ENCODE results near the gene SPTBN1.

Gene SPTBN1

GRCh38 chr2:54471221-54471711 is 15.1 kb downstream of the SPTBN1 start:
- no peaks in the 10 kb centered on the region for H3K36me3 ChIP-seq (ENCODE audit: control insufficient read depth, insufficient read depth, low read length)
- peaks cover 15% of the 10 kb centered on the region for H3K4me1 ChIP-seq (ENCODE audit: control insufficient read depth, insufficient read depth, low read length)
- no peak overlapping the region for H3K4me3 ChIP-seq (ENCODE audit: low read depth, low read length)
- H3K9ac ChIP-seq (ENCODE audit: low read length), result no peak overlapping the region
- no peak overlapping the region for H3K27ac ChIP-seq (ENCODE audit: low read depth, low read length)
- H3K9me3 ChIP-seq (ENCODE audit: control insufficient read depth, insufficient read depth, low read depth, low read length), result no peaks in the 10 kb centered on the region
- H3K27me3 ChIP-seq (ENCODE audit: control insufficient read depth, insufficient read depth, low read length), result no peaks in the 10 kb centered on the region

DNA sequence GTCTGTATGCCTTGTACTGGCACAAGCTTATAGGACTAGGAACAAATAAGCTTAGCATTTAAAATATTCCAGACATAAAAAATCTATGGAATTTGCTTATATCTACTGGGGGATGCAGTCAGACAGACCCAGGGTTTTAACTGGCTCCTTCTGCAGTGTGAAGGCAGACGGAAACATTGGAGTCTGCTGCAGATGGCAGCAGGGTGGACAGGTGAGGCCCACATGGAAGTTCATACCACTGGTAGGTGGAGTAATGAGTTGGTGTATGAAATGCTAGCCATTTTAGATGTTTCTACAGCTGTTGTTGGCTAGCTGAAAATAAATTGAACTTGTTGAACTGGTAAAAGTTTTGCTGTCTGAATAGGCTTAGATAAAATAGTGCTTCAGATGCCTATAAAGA is 17.7 kb downstream of the SPTBN1 start:
- Histone ChIP-seq H3K4me3 (ENCODE audit: low read depth, low read length) (no peak overlapping the region), H3K36me3 (ENCODE audit: control insufficient read depth, insufficient read depth, low read length) (no peaks in the 10 kb centered on the region), H3K4me1 (ENCODE audit: control insufficient read depth, insufficient read depth, low read length) (peaks cover 15% of the 10 kb centered on the region), H3K9me3 (ENCODE audit: control insufficient read depth, insufficient read depth, low read depth, low read length) (no peaks in the 10 kb centered on the region), H3K9ac (ENCODE audit: low read length) (no peak overlapping the region), H3K27ac (ENCODE audit: low read depth, low read length) (no peak overlapping the region), H3K27me3 (ENCODE audit: control insufficient read depth, insufficient read depth, low read length) (no peaks in the 10 kb centered on the region)

- no peaks in the 10 kb centered on the region for H3K36me3 ChIP-seq (ENCODE audit: control insufficient read depth, insufficient read depth, low read length)
- no peak overlapping the region for H3K9ac ChIP-seq (ENCODE audit: low read length)
- H3K27ac ChIP-seq (ENCODE audit: low read depth, low read length), result no peak overlapping the region
- no peaks in the 10 kb centered on the region for H3K27me3 ChIP-seq (ENCODE audit: control insufficient read depth, insufficient read depth, low read length)
- H3K9me3 ChIP-seq (ENCODE audit: control insufficient read depth, insufficient read depth, low read depth, low read length), result no peaks in the 10 kb centered on the region
- peaks cover 7% of the 10 kb centered on the region; the same call in 1 of the 2 replicates for H3K4me1 ChIP-seq (ENCODE audit: control insufficient read depth, insufficient read depth, low read length)
- H3K4me3 ChIP-seq (ENCODE audit: low read depth, low read length), result no peak overlapping the region
Measured at GRCh38 chr2:54475285-54475684, 19.2 kb downstream of the SPTBN1 start.

DNA sequence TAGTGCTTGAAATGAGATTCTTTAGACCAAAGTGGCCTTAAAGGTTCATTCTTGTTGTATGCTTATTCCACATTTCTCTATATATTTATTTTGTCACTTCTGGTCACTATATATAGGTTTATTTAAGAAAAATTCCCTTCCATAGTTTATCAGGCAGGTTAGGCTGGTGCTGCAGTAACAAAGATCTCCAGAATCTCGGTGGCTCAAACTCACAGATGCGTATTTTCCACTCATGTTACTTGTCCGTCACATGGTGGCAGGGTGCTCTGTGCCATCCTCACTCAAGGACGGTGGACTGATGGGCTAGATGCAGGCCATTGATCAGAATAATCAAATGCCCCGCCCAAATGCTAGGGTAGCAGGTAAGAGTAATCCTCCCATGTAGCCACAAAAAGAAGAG is 19.8 kb downstream of the SPTBN1 start:
- Histone ChIP-seq H3K9me3 (ENCODE audit: control insufficient read depth, insufficient read depth, low read depth, low read length) (no peaks in the 10 kb centered on the region), H3K4me1 (ENCODE audit: control insufficient read depth, insufficient read depth, low read length) (peaks cover 3% of the 10 kb centered on the region; the same call in 1 of the 2 replicates), H3K36me3 (ENCODE audit: control insufficient read depth, insufficient read depth, low read length) (no peaks in the 10 kb centered on the region), H3K9ac (ENCODE audit: low read length) (no peak overlapping the region), H3K27ac (ENCODE audit: low read depth, low read length) (no peak overlapping the region), H3K4me3 (ENCODE audit: low read depth, low read length) (no peak overlapping the region), H3K27me3 (ENCODE audit: control insufficient read depth, insufficient read depth, low read length) (no peaks in the 10 kb centered on the region)

GRCh38 chr2:54476852-54477251 is 20.7 kb downstream of the SPTBN1 start:
- Histone ChIP-seq H3K4me3 (ENCODE audit: low read depth, low read length) (no peak overlapping the region), H3K36me3 (ENCODE audit: control insufficient read depth, insufficient read depth, low read length) (no peaks in the 10 kb centered on the region), H3K9ac (ENCODE audit: low read length) (no peak overlapping the region), H3K27ac (ENCODE audit: low read depth, low read length) (no peak overlapping the region), H3K4me1 (ENCODE audit: control insufficient read depth, insufficient read depth, low read length) (no peaks in the 10 kb centered on the region), H3K9me3 (ENCODE audit: control insufficient read depth, insufficient read depth, low read depth, low read length) (no peaks in the 10 kb centered on the region), H3K27me3 (ENCODE audit: control insufficient read depth, insufficient read depth, low read length) (no peaks in the 10 kb centered on the region)

DNA sequence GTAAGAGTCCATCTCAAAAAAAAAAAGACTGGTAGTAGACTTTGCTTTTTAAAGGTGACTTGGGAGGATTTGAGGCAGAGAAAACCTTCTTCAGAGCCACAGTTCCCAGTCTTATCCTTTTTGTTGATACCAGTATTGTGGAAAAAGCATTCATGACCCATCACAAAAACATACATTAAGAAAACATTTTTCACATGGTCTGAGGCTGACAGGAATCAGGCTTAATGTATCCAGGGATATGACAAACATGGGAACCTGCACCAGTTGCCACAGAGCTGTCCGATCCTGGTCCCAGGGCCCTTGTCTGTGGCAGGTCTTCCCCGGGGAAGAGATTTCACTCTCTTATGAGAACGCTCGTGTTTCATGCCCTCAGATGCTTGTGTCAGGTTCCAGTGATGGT is 21.8 kb downstream of the SPTBN1 start:
- H3K27me3 ChIP-seq (ENCODE audit: control insufficient read depth, insufficient read depth, low read length), result no peaks in the 10 kb centered on the region
- no peak overlapping the region for H3K9ac ChIP-seq (ENCODE audit: low read length)
- no peak overlapping the region for H3K4me3 ChIP-seq (ENCODE audit: low read depth, low read length)
- H3K9me3 ChIP-seq (ENCODE audit: control insufficient read depth, insufficient read depth, low read depth, low read length), result no peaks in the 10 kb centered on the region
- H3K36me3 ChIP-seq (ENCODE audit: control insufficient read depth, insufficient read depth, low read length), result no peaks in the 10 kb centered on the region
- peaks cover 6% of the 10 kb centered on the region; the same call in 1 of the 2 replicates for H3K4me1 ChIP-seq (ENCODE audit: control insufficient read depth, insufficient read depth, low read length)
- H3K27ac ChIP-seq (ENCODE audit: low read depth, low read length), result no peak overlapping the region

- peaks cover 16% of the 10 kb centered on the region; the same call in 1 of the 2 replicates for H3K4me1 ChIP-seq (ENCODE audit: control insufficient read depth, insufficient read depth, low read length)
- H3K4me3 ChIP-seq (ENCODE audit: low read depth, low read length), result no peak overlapping the region
- H3K27ac ChIP-seq (ENCODE audit: low read depth, low read length), result no peak overlapping the region
- H3K27me3 ChIP-seq (ENCODE audit: control insufficient read depth, insufficient read depth, low read length), result no peaks in the 10 kb centered on the region
- H3K9ac ChIP-seq (ENCODE audit: low read length), result no peak overlapping the region
- H3K36me3 ChIP-seq (ENCODE audit: control insufficient read depth, insufficient read depth, low read length), result no peaks in the 10 kb centered on the region
- peaks cover 3% of the 10 kb centered on the region; the same call in 1 of the 2 replicates for H3K9me3 ChIP-seq (ENCODE audit: control insufficient read depth, insufficient read depth, low read depth, low read length)
Measured at GRCh38 chr2:54478899-54479298, 22.8 kb downstream of the SPTBN1 start.

DNA sequence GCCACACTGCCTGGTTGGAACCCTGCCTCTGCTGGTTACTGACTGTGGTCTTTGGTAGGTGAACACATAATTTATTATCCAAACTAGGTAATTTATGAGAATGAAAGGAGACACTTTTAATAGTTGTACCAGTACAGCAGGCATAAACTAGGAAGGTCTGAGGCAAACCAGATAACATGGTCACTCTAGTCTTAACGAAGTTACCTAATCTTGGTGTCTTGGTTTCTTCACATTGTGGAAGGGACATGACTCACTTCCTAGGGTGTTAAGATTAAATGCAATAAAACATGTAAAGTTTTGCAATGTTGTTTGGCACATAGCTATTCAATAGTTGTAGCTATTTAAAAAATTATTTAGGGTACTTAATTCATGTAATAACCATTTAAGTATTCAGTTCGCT is 23.3 kb downstream of the SPTBN1 start:
- Histone ChIP-seq H3K9me3 (ENCODE audit: control insufficient read depth, insufficient read depth, low read depth, low read length) (peaks cover 6% of the 10 kb centered on the region), H3K27ac (ENCODE audit: low read depth, low read length) (no peak overlapping the region), H3K36me3 (ENCODE audit: control insufficient read depth, insufficient read depth, low read length) (no peaks in the 10 kb centered on the region), H3K27me3 (ENCODE audit: control insufficient read depth, insufficient read depth, low read length) (no peaks in the 10 kb centered on the region), H3K4me3 (ENCODE audit: low read depth, low read length) (no peak overlapping the region), H3K9ac (ENCODE audit: low read length) (no peak overlapping the region), H3K4me1 (ENCODE audit: control insufficient read depth, insufficient read depth, low read length) (peaks cover 16% of the 10 kb centered on the region; the same call in 1 of the 2 replicates)

- Histone ChIP-seq H3K9me3 (ENCODE audit: control insufficient read depth, insufficient read depth, low read depth, low read length) (peaks cover 12% of the 10 kb centered on the region), H3K27me3 (ENCODE audit: control insufficient read depth, insufficient read depth, low read length) (no peaks in the 10 kb centered on the region), H3K4me3 (ENCODE audit: low read depth, low read length) (no peak overlapping the region), H3K27ac (ENCODE audit: low read depth, low read length) (no peak overlapping the region), H3K36me3 (ENCODE audit: control insufficient read depth, insufficient read depth, low read length) (peaks cover 5% of the 10 kb centered on the region; the same call in 1 of the 2 replicates), H3K4me1 (ENCODE audit: control insufficient read depth, insufficient read depth, low read length) (peaks cover 16% of the 10 kb centered on the region; the same call in 1 of the 2 replicates), H3K9ac (ENCODE audit: low read length) (no peak overlapping the region)
Measured at GRCh38 chr2:54480025-54480424, 23.9 kb downstream of the SPTBN1 start.

- Histone ChIP-seq H3K4me1 (ENCODE audit: control insufficient read depth, insufficient read depth, low read length) (peaks cover 16% of the 10 kb centered on the region; the same call in 1 of the 2 replicates), H3K36me3 (ENCODE audit: control insufficient read depth, insufficient read depth, low read length) (peaks cover 6% of the 10 kb centered on the region; the same call in 1 of the 2 replicates), H3K27ac (ENCODE audit: low read depth, low read length) (no peak overlapping the region), H3K9me3 (ENCODE audit: control insufficient read depth, insufficient read depth, low read depth, low read length) (peaks cover 13% of the 10 kb centered on the region), H3K9ac (ENCODE audit: low read length) (no peak overlapping the region), H3K4me3 (ENCODE audit: low read depth, low read length) (no peak overlapping the region), H3K27me3 (ENCODE audit: control insufficient read depth, insufficient read depth, low read length) (no peaks in the 10 kb centered on the region)
Measured at GRCh38 chr2:54481686-54482085, 25.6 kb downstream of the SPTBN1 start.

DNA sequence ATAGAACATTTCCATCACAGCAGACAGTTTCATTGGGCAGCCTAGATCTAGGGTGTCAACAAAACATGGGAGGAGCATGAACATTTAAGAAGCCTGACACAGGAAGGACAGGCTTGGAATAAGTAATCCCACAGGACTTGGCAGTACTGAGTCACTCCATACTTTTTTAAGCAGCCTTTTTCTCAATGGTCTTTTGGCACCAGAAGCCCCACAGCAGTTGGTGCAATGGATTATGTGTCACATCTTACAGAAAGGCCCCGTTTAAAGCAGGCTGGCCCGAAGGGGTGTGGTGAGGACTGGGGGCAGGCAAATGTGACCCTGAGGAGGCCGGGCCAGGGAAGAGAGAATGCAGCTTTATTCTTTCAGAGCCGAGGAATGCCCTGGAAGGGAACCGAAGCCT is 26.6 kb downstream of the SPTBN1 start:
- Histone ChIP-seq H3K9ac (ENCODE audit: low read length) (no peak overlapping the region), H3K4me3 (ENCODE audit: low read depth, low read length) (no peak overlapping the region), H3K27ac (ENCODE audit: low read depth, low read length) (no peak overlapping the region; the same call in 1 of the 2 replicates), H3K36me3 (ENCODE audit: control insufficient read depth, insufficient read depth, low read length) (peaks cover 6% of the 10 kb centered on the region; the same call in 1 of the 2 replicates), H3K4me1 (ENCODE audit: control insufficient read depth, insufficient read depth, low read length) (peaks cover 16% of the 10 kb centered on the region; the same call in 1 of the 2 replicates), H3K27me3 (ENCODE audit: control insufficient read depth, insufficient read depth, low read length) (no peaks in the 10 kb centered on the region), H3K9me3 (ENCODE audit: control insufficient read depth, insufficient read depth, low read depth, low read length) (peaks cover 13% of the 10 kb centered on the region)
